ENCODE results near the gene MOB1B.
"Not testable (repeated sequence)": the region's sequence is repeated elsewhere in the genome, so short reads cannot be mapped to it uniquely, and the experiment has no call there.

The MOB1B gene

DNA sequence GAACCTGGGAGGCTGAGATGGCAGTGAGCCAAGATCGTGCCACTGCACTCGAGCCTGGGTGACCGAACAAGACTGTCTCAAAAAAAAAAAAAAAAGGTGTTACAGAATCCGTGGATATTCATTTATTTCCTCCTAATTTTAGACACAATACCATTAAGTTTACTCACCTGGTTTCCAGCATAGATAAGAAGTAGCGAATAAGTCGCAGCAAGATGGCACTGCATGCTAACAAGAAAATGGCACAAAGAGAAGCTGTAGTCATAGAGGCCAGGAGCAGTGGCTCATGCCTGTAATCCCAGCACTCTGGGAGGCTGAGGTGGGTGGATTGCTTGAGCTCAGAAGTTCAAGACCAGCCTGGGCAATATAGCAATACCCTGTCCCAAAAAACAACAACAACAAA, 17.0 kb upstream of the MOB1B start:
- Histone ChIP-seq H3K27ac (ENCODE audit: poor library complexity, severe bottlenecking) (no peak overlapping the region), H3K4me3 (ENCODE audit: severe bottlenecking) (no peak overlapping the region), H3K4me1 (ENCODE audit: insufficient read depth, poor library complexity, severe bottlenecking) (no peaks in the 10 kb centered on the region), H3K9me3 (ENCODE audit: severe bottlenecking) (no peaks in the 10 kb centered on the region), H3K27me3 (ENCODE audit: insufficient read depth, poor library complexity, severe bottlenecking) (no peaks in the 10 kb centered on the region), H3K36me3 (ENCODE audit: low read depth) (no peaks in the 10 kb centered on the region)
- no peak for ATAC-seq (ENCODE audit: low read depth)
- TF ChIP-seq, protein P1, sequence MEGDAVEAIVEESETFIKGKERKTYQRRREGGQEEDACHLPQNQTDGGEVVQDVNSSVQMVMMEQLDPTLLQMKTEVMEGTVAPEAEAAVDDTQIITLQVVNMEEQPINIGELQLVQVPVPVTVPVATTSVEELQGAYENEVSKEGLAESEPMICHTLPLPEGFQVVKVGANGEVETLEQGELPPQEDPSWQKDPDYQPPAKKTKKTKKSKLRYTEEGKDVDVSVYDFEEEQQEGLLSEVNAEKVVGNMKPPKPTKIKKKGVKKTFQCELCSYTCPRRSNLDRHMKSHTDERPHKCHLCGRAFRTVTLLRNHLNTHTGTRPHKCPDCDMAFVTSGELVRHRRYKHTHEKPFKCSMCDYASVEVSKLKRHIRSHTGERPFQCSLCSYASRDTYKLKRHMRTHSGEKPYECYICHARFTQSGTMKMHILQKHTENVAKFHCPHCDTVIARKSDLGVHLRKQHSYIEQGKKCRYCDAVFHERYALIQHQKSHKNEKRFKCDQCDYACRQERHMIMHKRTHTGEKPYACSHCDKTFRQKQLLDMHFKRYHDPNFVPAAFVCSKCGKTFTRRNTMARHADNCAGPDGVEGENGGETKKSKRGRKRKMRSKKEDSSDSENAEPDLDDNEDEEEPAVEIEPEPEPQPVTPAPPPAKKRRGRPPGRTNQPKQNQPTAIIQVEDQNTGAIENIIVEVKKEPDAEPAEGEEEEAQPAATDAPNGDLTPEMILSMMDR (IDR thresholded peaks at IDR 0.05; ENCODE audit: poor library complexity, severe bottlenecking): no peak
- no peak for DNase-seq (ENCODE audit: low spot score)

DNA sequence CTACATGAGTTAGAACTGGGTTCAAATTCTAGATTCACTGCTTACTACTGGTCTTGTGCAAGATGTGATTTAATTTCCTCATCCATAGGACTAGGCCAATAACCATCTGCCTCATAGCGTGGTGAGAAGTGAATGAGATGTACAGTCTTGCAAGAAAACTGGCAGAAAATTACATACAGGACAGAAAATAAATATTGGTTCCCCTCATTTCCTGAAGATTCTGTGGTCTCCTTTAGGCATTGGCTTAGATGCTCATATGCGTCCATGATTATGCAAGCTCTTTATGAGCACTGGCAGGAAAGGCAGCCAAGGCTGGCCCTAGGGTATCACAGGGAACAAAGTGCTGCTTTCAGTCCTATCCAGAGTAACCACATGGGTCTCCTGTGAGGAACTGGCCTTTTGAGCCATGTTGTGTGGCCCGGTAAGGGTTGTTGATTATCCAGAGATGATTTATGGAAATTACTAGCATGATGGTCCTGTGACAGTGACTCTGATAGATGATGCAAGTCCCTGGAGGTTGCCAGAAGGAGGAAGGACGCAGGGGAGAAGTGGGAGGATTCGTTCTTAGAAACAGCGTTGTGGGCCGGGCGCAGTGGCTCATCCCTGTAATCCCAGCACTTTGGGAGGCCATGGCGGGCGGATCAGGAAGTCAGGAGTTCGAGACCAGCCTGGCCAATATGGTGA, 9.9 kb upstream of the MOB1B start:
- Histone ChIP-seq H3K27me3 (ENCODE audit: insufficient read depth, poor library complexity, severe bottlenecking) (no peaks in the 10 kb centered on the region), H3K4me3 (ENCODE audit: severe bottlenecking) (no peak overlapping the region), H3K36me3 (ENCODE audit: low read depth) (no peaks in the 10 kb centered on the region), H3K9me3 (ENCODE audit: severe bottlenecking) (no peaks in the 10 kb centered on the region), H3K4me1 (ENCODE audit: insufficient read depth, poor library complexity, severe bottlenecking) (no peaks in the 10 kb centered on the region), H3K27ac (ENCODE audit: poor library complexity, severe bottlenecking) (no peak overlapping the region)
- DNase-seq (ENCODE audit: low spot score) (no peak), ATAC-seq (ENCODE audit: low read depth) (no peak)
- TF ChIP-seq, protein P1 (IDR thresholded peaks at IDR 0.05; ENCODE audit: poor library complexity, severe bottlenecking): no peak

DNA sequence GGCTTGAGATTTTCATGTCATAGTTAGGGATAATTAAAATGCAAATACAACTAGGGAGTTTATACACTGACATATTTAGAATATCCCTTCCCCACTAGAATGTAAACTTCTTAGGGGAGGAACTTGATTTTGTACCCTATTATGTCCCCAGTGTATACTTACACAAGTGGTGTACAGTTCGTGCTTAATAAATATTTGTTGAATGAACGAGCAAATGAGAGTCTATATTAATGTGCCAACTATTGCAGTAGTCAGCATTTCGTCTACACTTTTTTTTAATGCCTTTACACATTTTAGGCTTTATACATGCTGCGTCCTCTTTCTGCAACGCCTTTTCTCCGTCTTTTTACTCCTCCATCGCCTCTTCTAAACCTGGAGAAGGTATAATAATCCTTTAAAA, 8.4 kb upstream of the MOB1B start:
- Histone ChIP-seq H3K4me3 (ENCODE audit: severe bottlenecking) (no peak overlapping the region), H3K27ac (ENCODE audit: poor library complexity, severe bottlenecking) (no peak overlapping the region), H3K4me1 (ENCODE audit: insufficient read depth, poor library complexity, severe bottlenecking) (no peaks in the 10 kb centered on the region), H3K27me3 (ENCODE audit: insufficient read depth, poor library complexity, severe bottlenecking) (no peaks in the 10 kb centered on the region), H3K36me3 (ENCODE audit: low read depth) (no peaks in the 10 kb centered on the region), H3K9me3 (ENCODE audit: severe bottlenecking) (no peaks in the 10 kb centered on the region)
- ATAC-seq (ENCODE audit: low read depth) (no peak), DNase-seq (ENCODE audit: low spot score) (no peak)
- TF ChIP-seq, protein P1 (IDR thresholded peaks at IDR 0.05; ENCODE audit: poor library complexity, severe bottlenecking): no peak

DNA sequence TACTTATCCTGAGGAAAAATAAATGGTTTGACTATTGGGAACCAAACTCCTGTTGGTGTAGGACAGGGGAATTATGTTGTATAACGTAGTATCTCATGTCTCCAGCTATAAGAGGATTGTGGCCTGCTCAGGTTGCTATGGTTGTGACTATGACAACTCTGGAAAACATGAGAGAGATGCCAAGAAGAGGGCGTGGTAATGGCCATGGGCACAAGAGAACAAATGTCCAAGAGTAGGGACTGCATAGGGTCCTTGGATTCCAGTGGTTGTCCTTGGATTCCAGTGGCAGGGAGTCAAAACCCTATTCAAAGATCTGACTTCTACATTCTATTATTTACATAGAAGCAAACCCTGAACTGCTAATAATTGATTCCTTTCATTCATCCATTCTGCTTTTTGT, 6.8 kb upstream of the MOB1B start:
- no peaks in the 10 kb centered on the region for H3K4me1 ChIP-seq (ENCODE audit: insufficient read depth, poor library complexity, severe bottlenecking)
- H3K9me3 ChIP-seq (ENCODE audit: severe bottlenecking): no peaks in the 10 kb centered on the region
- TF ChIP-seq, protein P1 (IDR thresholded peaks at IDR 0.05; ENCODE audit: poor library complexity, severe bottlenecking): no peak
- H3K27ac ChIP-seq (ENCODE audit: poor library complexity, severe bottlenecking): no peak overlapping the region
- H3K4me3 ChIP-seq (ENCODE audit: severe bottlenecking): no peak overlapping the region
- DNase-seq (ENCODE audit: low spot score) (no peak), ATAC-seq (ENCODE audit: low read depth) (no peak)
- no peaks in the 10 kb centered on the region for H3K27me3 ChIP-seq (ENCODE audit: insufficient read depth, poor library complexity, severe bottlenecking)
- H3K36me3 ChIP-seq (ENCODE audit: low read depth): no peaks in the 10 kb centered on the region

DNA sequence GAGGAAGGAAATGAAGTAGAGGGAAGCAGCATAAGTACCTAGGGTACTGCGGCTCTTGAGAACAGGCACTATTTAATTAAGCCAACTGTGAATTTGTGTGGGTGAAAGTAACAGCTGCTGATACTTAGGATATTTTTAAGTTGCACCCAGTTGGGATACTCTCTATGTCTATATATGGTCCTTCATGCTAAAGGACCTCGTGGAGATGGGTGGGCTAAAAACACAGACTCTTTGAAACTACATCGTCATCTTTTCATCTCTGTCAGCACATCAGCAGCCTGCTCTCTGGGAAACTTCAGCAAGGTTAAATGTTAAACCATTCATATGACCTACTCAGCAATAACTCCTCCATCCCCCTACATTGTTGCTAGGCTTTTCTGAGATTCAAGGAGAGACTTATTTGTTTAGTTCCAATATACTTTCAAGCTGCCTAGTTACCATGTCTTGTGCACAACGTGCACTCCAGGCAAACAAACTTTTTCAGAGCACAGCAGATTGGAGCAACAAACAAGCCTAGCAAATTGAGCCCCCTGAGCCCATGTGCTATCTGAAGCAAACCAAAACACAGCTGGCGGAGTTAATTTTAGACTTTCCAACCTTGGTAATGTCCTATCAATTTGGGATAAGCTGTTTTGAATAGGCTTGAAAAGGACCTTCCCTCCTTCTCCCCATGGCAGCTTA, 6.2 kb upstream of the MOB1B start:
- ATAC-seq (ENCODE audit: low read depth) (no peak), DNase-seq (ENCODE audit: low spot score) (no peak)
- no peak overlapping the region for H3K27ac ChIP-seq (ENCODE audit: poor library complexity, severe bottlenecking)

DNA sequence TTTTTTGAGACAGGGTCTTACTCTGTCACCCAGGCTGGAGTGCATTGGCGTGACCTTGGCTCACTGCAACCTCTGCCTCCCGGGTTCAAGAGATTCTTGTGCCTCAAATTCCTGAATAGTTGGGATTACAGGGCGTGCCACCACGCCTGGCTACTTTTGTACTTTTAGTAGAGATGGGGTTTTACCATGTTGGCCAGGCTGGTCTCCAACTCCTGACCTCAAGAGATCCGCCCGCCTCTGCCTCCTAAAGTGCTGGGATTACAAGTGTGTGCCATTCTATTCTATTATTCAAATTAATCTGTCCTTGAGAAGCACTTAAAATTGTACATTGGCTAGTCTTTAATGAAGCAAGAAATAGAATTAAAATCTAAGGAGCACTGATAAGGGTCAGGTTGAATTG, 3.6 kb upstream of the MOB1B start:
- H3K4me3 ChIP-seq (ENCODE audit: severe bottlenecking); ATAC-seq (ENCODE audit: low read depth): not testable (repeated sequence)

More for the DNA sequence above, 6.2 kb upstream of the MOB1B start:
- Histone ChIP-seq H3K4me1 (ENCODE audit: insufficient read depth, poor library complexity, severe bottlenecking) (no peaks in the 10 kb centered on the region), H3K9me3 (ENCODE audit: severe bottlenecking) (no peaks in the 10 kb centered on the region), H3K36me3 (ENCODE audit: low read depth) (no peaks in the 10 kb centered on the region), H3K27me3 (ENCODE audit: insufficient read depth, poor library complexity, severe bottlenecking) (no peaks in the 10 kb centered on the region), H3K4me3 (ENCODE audit: severe bottlenecking) (no peak overlapping the region)
- TF ChIP-seq, protein P1 (IDR thresholded peaks at IDR 0.05; ENCODE audit: poor library complexity, severe bottlenecking): no peak

More for the DNA sequence above, 3.6 kb upstream of the MOB1B start:
- not testable (repeated sequence) for H3K27ac ChIP-seq (ENCODE audit: poor library complexity, severe bottlenecking); H3K9me3 ChIP-seq (ENCODE audit: severe bottlenecking); H3K27me3 ChIP-seq (ENCODE audit: insufficient read depth, poor library complexity, severe bottlenecking); H3K36me3 ChIP-seq (ENCODE audit: low read depth); DNase-seq (ENCODE audit: low spot score); H3K4me1 ChIP-seq (ENCODE audit: insufficient read depth, poor library complexity, severe bottlenecking)

All from RWPE2 (cell line).